ENCODE data around the gene TRIP10. TPM values are rescaled to one million over a fixed set of nuclear protein-coding genes. Genes with fewer than 3 reads are reported as not detected.
A peak's percentile ranks its signal among the peaks of the same experiment; 100 is the strongest.

Gene TRIP10
- total and polyA plus RNA-seq, 2 of the 13 experiments (the other 11 are each of a cell fraction or from before 2014, with no cell fraction given): 32.5 to 33.2 TPM

DNA sequence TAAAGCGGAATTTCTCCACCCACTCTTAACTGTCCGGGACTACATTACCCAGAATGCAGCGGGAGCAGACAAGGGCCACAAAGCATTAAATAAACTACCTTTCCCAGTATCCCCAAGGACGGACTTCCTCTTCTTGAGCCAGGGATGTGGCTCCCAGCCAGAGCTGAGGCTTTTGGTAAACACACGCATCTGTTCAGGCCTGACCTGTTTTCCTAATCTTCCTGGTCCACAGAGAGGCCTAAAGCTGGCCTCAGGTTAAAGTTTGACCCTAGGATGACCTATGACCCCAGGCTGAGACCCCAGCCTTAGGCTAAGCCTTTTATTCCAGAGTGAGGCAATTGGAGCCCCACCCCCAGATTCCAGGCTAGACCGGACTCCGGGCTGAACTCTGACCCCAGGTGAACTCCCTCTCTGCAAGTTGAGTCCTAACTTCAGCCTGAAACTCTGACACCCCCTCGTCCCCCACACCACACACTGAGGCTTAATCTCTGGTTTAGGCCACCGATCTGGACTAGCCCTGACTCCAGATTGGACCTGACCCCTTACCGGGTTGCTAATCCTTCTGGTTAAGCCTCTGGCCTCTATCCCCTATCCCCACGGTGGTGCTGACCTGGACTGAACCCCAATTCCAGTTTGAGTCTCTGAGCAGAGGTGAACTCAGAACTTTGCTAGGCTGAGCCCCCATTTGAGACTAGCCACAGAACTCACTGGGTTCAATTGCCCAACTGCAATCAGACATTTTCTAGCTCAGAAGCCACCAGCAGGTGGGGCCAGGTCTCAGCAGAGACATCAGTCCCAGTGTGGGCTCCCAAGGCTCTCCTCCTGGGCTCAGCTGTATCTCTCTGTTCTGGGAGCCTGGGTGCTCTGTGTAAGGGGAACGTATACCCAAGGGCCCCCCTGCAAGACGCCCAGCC is 1.4 kb upstream of the TRIP10 start (continued):
- TF ChIP-seq, protein P1, sequence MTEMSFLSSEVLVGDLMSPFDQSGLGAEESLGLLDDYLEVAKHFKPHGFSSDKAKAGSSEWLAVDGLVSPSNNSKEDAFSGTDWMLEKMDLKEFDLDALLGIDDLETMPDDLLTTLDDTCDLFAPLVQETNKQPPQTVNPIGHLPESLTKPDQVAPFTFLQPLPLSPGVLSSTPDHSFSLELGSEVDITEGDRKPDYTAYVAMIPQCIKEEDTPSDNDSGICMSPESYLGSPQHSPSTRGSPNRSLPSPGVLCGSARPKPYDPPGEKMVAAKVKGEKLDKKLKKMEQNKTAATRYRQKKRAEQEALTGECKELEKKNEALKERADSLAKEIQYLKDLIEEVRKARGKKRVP (CRISPR knock-in tag; IDR thresholded peaks at IDR 0.05): 0 out of 4 replicates have a peak, but pooled peaks of 1 of the 2 experiments have one; percentile 24
- no peak for TF ChIP-seq PCBP1 (IDR thresholded peaks at IDR 0.05; ENCODE audit: borderline replicate concordance, low read depth, low read length)
- no peak; the same call in 1 of the 2 replicates for TF ChIP-seq SALL2 (CRISPR knock-in tag; IDR thresholded peaks at IDR 0.05)
- TF ChIP-seq PHF21A (CRISPR knock-in tag; IDR thresholded peaks at IDR 0.05): peak; percentile 92
- TF ChIP-seq ZNF362 (CRISPR knock-in tag; IDR thresholded peaks at IDR 0.05; ENCODE audit: borderline replicate concordance): no peak
- TF ChIP-seq KLF16 (CRISPR knock-in tag; IDR thresholded peaks at IDR 0.05): peak in 1 of 2 experiments; percentile 42; a peak in 1 of 4 replicates
- peak; percentile 84 for TF ChIP-seq CEBPG (CRISPR knock-in tag; IDR thresholded peaks at IDR 0.05)
- TF ChIP-seq ZSCAN30 (CRISPR knock-in tag; IDR thresholded peaks at IDR 0.05): no peak
- peak; percentile 16 for TF ChIP-seq ZSCAN31 (CRISPR knock-in tag; IDR thresholded peaks at IDR 0.05; ENCODE audit: low read depth)
- TF ChIP-seq ZNF83 (CRISPR knock-in tag; IDR thresholded peaks at IDR 0.05; ENCODE audit: borderline replicate concordance): no peak
- peak; percentile 53; the same call in 1 of the 2 replicates for TF ChIP-seq GATAD2A (CRISPR knock-in tag; IDR thresholded peaks at IDR 0.05)
- TF ChIP-seq FOXC1 (CRISPR knock-in tag; IDR thresholded peaks at IDR 0.05; ENCODE audit: borderline replicate concordance): 0 out of 2 replicates have a peak, but pooled peaks have one; percentile 82
- no peak for TF ChIP-seq JDP2 (CRISPR knock-in tag; IDR thresholded peaks at IDR 0.05; ENCODE audit: borderline replicate concordance)
- no peak for TF ChIP-seq KDM4B (CRISPR knock-in tag; IDR thresholded peaks at IDR 0.05)
- peak; percentile 72; the same call in 1 of the 2 replicates for TF ChIP-seq FOXJ3 (CRISPR knock-in tag; IDR thresholded peaks at IDR 0.05; ENCODE audit: borderline replicate concordance)
- TF ChIP-seq NONO (IDR thresholded peaks at IDR 0.05): no peak
- no peak for TF ChIP-seq NONO (CRISPR knock-in tag; conservative IDR thresholded peaks at IDR 0.05)
- TF ChIP-seq, protein P2, sequence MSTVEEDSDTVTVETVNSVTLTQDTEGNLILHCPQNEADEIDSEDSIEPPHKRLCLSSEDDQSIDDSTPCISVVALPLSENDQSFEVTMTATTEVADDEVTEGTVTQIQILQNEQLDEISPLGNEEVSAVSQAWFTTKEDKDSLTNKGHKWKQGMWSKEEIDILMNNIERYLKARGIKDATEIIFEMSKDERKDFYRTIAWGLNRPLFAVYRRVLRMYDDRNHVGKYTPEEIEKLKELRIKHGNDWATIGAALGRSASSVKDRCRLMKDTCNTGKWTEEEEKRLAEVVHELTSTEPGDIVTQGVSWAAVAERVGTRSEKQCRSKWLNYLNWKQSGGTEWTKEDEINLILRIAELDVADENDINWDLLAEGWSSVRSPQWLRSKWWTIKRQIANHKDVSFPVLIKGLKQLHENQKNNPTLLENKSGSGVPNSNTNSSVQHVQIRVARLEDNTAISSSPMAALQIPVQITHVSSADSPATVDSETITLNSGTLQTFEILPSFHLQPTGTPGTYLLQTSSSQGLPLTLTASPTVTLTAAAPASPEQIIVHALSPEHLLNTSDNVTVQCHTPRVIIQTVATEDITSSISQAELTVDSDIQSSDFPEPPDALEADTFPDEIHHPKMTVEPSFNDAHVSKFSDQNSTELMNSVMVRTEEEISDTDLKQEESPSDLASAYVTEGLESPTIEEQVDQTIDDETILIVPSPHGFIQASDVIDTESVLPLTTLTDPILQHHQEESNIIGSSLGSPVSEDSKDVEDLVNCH (CRISPR knock-in tag; IDR thresholded peaks at IDR 0.05): no peak
- TF ChIP-seq SMYD3 (CRISPR knock-in tag; IDR thresholded peaks at IDR 0.05): no peak; the same call in 1 of the 2 replicates
- TF ChIP-seq AKAP8 (CRISPR knock-in tag; IDR thresholded peaks at IDR 0.05): no peak; the same call in 1 of the 2 replicates
- peak; percentile 84; the same call in 1 of the 2 replicates for TF ChIP-seq NFIC (IDR thresholded peaks at IDR 0.05; ENCODE audit: low read length)
- TF ChIP-seq THAP8 (CRISPR knock-in tag; IDR thresholded peaks at IDR 0.05; ENCODE audit: borderline replicate concordance): no peak
- TF ChIP-seq TGIF2 (CRISPR knock-in tag; IDR thresholded peaks at IDR 0.05): 0 out of 2 replicates have a peak, but pooled peaks have one; percentile 32

All from HepG2 (cell line).